ENCODE data around the gene SEC14L1.

The SEC14L1 gene

GRCh38 chr17:77194179-77194578, 53.4 kb downstream of the SEC14L1 start:
- DNase-seq, result no peak

DNA sequence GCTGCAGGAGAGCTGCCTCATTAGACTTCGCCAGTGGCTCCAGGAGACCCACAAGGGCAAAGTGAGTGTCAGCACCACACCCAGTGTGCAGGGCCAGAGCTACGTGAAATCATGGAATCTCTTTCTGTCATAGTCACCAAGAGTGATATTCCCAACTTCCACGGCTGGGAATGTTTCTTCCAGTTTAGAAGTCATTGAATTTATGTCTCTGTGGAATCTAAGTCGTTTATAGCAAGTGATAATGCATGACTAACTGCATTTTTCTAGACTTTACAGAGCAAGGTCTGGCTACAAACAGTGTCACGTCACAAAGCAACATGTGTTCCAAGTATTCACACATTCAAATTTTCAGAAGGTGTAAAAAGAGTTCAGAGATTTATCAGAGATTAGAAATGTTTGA, 55.5 kb downstream of the SEC14L1 start:
- no peak for DNase-seq

DNA sequence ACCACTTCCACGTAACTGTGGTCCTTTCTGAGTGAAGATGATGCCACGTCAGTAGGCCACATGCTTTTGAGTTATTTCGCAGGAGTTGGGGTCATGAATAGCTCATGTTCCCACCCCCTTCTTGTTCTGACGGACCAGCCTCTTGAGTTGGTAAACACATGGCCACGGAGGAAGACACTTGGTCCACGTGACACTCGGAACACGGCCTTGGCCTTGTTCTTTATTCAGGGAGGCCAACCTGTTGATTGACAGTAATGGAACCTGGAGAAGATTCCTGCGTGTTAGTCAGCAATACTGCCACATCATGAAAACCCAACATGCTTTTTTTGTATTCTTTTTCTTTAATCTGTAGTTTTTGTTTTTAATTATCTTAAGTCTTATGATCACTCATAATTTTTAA, 56.3 kb downstream of the SEC14L1 start:
- DNase-seq, result no peak

- DNase-seq, result no peak
These were observed 59.9 kb downstream of the SEC14L1 start for GRCh38 chr17:77200711-77201110.

DNA sequence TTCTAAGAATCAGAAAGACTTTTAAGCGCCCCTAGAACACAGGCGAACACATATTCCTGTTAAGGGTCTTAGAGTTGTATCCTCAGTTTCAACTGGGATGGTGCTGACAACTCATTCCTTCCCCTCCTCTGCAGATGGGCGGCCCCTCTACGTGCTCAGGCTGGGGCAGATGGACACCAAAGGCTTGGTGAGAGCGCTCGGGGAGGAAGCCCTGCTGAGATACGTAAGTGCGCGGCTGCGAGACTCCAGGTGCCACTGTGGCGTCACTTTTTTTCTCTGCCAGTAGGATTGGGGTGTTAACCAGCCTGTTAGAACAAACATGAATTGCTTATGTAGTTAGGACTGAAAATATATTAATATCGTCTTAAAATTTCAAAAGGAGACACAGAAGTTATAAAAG, 62.7 kb downstream of the SEC14L1 start:
- DNase-seq, result no peak

DNA sequence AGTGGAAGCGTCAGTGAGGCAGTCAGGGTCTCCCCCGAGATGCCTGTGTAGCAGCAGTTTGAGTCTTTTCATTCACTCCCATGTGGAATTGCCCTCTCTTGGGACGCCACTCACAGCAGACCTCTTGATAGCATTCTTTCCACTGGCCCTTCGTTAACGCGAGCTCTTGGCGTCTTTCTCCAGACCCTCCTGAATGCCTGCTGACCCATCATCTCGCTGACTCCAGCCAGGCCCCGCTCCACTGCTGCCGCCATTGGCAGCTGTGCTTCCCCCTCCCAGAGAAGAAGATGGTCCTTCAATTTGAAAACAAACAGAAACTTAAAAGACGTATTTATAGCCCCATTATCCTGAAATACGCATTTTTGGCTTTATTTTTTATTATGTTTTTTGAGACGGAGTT, 63.1 kb downstream of the SEC14L1 start:
- no peak for DNase-seq

DNA sequence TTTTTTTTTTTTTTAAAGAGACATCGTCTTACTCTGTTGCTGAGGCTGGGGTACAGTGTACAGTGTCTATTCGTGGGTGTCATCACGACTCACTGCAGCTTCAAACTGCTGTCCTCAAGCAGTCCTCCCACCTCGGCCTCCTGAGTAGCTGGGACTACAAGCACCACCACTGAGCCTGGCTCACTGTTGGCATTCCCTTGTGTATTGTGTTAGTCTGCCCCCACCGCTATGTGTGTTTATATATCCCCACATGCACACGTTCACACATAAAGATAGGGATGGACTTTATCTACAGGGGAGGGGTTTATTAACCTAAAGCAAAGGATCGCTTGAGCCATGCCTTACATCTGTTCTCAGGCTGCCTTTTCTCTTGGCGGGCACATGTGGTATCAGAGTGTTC, 63.8 kb downstream of the SEC14L1 start:
- no peak for DNase-seq

DNA sequence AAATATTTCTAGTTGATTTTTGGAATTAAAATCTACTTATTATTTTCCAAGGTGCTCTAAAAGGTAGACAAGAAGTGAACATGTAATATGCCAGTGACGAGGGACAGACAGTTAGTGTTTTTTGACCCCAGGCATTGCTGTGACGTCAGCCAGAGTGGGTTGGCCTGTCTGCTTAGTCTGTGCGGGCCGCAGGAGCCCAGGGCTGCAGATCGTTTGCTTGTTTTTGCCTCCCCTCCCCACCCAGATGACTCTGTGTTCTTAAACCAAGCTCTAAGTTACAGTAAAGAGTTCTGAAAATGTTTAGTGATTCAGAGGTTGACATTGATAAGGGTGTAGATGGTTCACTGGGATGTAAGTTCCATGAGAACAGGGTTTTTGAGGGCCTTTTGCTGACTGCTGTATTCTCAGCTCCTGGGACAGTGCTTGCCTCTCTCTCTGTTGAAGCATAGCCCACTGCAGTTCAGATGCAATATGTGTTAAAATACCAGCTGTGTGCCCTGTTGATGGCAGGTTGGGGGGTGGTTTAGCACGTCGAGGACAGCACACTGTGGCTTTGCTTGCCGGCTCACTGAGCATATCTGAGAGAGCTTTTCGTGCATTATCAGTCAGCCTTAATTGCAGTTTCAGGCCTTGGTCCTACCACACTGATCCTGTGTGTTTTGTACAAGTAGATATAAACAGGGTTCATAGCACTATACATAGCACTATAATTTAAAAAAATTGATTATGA, 64.8 kb downstream of the SEC14L1 start:
- DNase-seq, result no peak

GRCh38 chr17:77206158-77206956, 65.6 kb downstream of the SEC14L1 start:
- DNase-seq, result no peak

DNA sequence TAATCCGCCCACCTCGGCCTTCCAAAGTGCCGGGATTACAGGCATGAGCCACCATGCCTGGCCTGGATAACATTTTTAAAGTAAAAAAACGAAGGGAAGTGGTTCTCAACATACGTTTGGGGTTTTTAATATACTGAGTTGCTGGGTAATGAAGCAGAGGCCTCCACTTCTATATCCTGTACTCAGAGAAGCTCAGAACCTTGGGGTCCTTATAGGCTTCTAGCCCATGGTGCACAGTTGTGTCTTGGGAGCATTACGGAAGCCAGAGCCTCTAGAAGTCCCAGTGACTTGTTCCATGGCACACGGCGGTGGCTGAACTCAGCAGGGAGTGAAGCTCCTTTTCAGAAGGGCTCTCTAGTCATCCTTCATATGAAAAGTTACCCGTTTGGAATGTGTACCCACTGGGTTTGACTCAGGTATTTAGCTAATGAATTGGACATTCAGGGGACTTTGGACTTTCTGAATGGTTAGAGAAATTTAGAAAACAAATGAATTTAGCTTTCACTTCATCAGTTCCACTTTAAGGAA, 67.0 kb downstream of the SEC14L1 start:
- no peak for DNase-seq

GRCh38 chr17:77208217-77208808, 67.5 kb downstream of the SEC14L1 start:
- no peak for DNase-seq

DNA sequence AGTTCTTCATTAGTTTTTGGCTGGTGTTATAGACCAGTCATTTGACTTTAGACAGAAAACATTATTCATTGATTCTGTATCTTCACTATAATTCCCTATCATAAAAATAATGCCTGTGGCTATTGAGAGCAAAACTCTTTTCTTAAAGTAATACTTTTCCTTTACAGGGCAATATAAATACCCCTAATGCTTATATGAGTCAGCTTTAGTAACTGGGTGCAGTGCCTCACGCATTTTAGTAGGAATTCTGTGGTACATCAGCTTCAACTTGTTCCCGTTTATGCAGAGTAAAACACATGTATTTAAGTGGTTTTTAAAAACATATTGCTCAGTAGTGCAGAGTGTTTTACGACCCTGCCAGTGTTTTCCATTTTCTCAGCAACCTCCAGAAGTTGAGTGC, 68.1 kb downstream of the SEC14L1 start:
- DNase-seq, result no peak

DNA sequence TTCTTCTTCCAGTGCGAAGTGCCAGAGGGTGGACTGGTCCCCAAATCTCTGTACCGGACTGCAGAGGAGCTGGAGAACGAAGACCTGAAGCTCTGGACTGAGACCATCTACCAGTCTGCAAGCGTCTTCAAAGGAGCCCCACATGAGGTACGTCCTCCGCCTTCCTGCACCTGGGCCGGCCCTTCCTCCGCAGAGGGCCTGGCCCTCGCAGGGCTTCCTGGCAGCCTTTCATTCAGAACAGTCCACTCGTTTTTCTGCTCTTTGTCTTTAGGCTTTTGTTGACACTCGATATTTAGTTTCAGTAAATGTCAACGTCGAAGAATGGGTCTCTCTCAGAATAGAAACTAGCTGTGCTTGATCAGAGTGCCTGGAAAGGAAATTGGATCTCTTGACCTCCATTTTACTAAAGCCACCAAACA, 68.6 kb downstream of the SEC14L1 start:
- no peak for DNase-seq

- no peak for DNase-seq
These were observed 69.6 kb downstream of the SEC14L1 start for GRCh38 chr17:77210331-77210730.

GRCh38 chr17:77210946-77211541, 70.3 kb downstream of the SEC14L1 start:
- DNase-seq, result no peak

GRCh38 chr17:77211681-77212080, 70.9 kb downstream of the SEC14L1 start:
- DNase-seq, result no peak

- no peak for DNase-seq
These were observed 71.5 kb downstream of the SEC14L1 start for GRCh38 chr17:77212081-77212832.

- DNase-seq, result no peak
These were observed 72.3 kb downstream of the SEC14L1 start for GRCh38 chr17:77212833-77213777.

- no peak for DNase-seq
These were observed 73.0 kb downstream of the SEC14L1 start for GRCh38 chr17:77213778-77214132.

GRCh38 chr17:77214328-77214727, 73.6 kb downstream of the SEC14L1 start:
- no peak for DNase-seq

- no peak for DNase-seq
These were observed 74.0 kb downstream of the SEC14L1 start for GRCh38 chr17:77214743-77215142.

GRCh38 chr17:77215281-77215680, 74.5 kb downstream of the SEC14L1 start:
- no peak for DNase-seq

Measured in activated CD4-positive, alpha-beta T cell treated with anti-CD3 and anti-CD28 coated beads for 4 hours (primary cell).